ENCODE data around the gene LDHB.

DNA sequence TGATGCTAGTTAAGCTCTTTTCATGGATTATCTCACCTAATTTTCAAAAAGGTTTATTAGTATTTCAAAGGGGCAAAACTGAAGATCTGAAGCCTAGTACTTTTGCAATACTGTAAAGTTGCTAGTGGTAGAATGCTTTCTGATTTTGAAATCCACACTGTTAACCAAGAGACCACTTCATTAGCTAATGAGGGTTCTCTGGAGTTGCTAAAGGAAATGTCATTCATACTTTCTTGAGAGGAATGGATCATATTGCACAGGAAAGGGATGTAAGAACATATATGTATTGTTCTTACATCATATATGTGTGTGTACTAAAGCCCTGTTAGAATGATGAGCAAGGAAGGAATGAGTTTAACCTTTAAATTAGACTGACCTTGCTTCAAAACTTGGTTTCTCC lies 39.0 kb upstream of the LDHB start:
- TF ChIP-seq, protein P1, sequence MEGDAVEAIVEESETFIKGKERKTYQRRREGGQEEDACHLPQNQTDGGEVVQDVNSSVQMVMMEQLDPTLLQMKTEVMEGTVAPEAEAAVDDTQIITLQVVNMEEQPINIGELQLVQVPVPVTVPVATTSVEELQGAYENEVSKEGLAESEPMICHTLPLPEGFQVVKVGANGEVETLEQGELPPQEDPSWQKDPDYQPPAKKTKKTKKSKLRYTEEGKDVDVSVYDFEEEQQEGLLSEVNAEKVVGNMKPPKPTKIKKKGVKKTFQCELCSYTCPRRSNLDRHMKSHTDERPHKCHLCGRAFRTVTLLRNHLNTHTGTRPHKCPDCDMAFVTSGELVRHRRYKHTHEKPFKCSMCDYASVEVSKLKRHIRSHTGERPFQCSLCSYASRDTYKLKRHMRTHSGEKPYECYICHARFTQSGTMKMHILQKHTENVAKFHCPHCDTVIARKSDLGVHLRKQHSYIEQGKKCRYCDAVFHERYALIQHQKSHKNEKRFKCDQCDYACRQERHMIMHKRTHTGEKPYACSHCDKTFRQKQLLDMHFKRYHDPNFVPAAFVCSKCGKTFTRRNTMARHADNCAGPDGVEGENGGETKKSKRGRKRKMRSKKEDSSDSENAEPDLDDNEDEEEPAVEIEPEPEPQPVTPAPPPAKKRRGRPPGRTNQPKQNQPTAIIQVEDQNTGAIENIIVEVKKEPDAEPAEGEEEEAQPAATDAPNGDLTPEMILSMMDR (IDR thresholded peaks at IDR 0.05) = no peak
- no peak for TF ChIP-seq POLR2A (IDR thresholded peaks at IDR 0.05)
- TF ChIP-seq EP300 (IDR thresholded peaks at IDR 0.05) = no peak
